Measurements from ENCODE around the gene USP11. TPM values are rescaled to one million over a fixed set of nuclear protein-coding genes. Genes with fewer than 3 reads are reported as not detected.

USP11 gene
- total RNA-seq, 1 donor from 2014 or later = 72.4 TPM

DNA sequence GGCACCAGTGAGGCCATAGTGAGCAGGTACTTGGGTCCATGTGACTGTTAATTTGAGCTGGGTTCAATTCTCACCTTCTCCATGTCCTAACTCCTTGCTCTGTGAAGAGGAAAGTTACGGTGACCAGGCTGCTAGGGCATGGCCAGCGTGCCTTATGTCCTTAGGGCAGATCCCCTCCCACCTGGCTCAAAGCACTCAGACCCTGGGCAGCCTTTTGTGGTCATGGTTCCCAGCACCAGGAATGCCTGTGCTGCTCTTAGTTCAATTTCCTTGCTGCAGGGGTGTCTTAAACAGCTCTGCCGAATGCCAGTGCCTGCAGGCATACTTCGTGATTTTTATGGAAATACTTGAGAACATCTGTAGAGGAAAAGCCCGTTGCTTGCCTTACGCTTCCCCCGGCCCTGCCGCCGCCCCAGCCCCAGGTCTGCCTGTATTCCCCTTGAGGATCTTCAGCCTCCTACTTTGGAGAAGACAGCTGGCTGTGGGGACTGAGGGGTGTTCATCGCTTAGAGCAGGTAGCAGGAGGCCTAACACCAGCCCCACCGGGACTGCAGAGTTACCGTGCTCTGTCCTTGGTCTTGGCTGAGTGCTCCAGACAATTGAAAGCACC is 17.4 kb upstream of the USP11 start:
- Histone ChIP-seq H3K9me3 (no peaks in the 10 kb centered on the region), H3K27ac (no peak overlapping the region), H3K36me3 (peaks cover 0 to 61% of the 10 kb centered on the region in 2 donors), H3K4me1 (peaks cover 27% of the 10 kb centered on the region), H3K4me3 (no peak overlapping the region), H3K27me3 (no peaks in the 10 kb centered on the region)
- DNase-seq (ENCODE audit: extremely low spot score in 2 of 2) = no peak
- intact Hi-C loops (cut with DNase I) = no loop called here
- TF ChIP-seq, protein P1, sequence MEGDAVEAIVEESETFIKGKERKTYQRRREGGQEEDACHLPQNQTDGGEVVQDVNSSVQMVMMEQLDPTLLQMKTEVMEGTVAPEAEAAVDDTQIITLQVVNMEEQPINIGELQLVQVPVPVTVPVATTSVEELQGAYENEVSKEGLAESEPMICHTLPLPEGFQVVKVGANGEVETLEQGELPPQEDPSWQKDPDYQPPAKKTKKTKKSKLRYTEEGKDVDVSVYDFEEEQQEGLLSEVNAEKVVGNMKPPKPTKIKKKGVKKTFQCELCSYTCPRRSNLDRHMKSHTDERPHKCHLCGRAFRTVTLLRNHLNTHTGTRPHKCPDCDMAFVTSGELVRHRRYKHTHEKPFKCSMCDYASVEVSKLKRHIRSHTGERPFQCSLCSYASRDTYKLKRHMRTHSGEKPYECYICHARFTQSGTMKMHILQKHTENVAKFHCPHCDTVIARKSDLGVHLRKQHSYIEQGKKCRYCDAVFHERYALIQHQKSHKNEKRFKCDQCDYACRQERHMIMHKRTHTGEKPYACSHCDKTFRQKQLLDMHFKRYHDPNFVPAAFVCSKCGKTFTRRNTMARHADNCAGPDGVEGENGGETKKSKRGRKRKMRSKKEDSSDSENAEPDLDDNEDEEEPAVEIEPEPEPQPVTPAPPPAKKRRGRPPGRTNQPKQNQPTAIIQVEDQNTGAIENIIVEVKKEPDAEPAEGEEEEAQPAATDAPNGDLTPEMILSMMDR (IDR thresholded peaks at IDR 0.05) = no peak
- TF ChIP-seq POLR2A (IDR thresholded peaks at IDR 0.05) (no peak), POLR2AphosphoS5 (IDR thresholded peaks at IDR 0.05; ENCODE audit: insufficient read depth in 1 of 2, low read depth in 1 of 2) (no peak)

DNA sequence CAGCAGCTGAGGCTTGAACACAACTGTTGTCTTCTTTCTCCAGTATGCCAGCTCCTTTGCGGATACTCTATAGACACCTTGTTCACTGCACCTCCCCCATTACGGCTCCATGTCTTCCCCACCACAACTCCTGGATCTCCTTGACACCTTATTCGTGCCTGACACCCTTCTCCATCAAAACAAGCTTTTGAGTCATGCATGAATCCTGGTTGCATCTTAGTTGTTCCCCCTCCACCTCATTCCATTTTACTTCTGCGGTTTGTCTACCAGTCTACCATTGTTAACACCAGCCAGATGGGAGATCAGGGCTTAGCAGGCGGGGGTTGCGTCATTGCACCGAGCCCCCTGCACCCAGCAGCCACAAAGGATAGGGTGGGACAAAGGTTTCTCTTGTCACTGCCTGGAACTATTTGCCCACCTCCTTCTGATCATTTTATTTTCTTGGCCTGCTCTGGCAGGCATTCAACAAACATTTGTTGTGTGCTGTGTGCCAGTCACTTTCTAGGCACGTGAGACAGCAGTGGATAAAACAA is 16.4 kb upstream of the USP11 start:
- DNase-seq (ENCODE audit: extremely low spot score in 2 of 2) = no peak

DNA sequence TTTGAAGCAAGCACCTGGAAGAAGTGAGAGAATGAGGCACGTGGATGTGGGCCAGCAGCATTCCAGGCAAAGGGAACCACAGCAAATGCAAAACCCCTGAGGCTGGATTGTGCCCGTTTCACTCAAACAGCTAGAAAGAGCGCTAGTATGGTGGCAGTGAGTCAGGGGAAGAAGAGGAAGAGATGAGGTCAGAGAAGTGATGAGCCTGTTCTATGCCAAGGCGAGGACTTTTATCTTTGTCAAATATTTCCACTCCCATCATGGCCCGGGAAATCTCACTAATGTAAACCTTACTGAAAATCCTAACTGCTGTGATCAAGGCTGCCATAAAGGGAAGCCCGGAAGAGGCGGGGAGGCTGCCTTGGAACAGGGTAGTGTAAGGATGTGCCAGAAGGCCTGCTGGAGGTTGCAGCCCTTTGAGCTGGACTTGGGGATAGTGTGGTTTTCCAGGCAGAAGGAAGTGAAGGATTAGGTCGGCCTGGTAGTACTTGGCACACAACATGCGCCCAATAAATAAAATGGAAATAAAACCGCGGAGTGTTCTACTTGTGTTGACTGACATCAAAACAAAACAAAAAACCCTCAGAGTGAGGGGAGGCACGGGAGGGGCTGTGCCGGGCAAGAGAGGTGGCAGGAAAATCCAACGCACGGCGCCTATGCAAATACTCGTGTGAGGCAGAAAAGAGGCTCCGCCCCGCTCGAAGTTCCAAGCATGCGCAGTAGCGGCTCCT is 15.5 kb upstream of the USP11 start:
- Histone ChIP-seq H3K9me3 (no peaks in the 10 kb centered on the region), H3K27me3 (no peaks in the 10 kb centered on the region), H3K27ac (peak overlapping the region; percentile 92), H3K4me3 (peak overlapping the region; percentile 71 to 93), H3K4me1 (peaks cover 34% of the 10 kb centered on the region), H3K36me3 (peaks cover 0 to 42% of the 10 kb centered on the region in 2 donors)
- intact Hi-C loops (cut with DNase I) = no loop called here
- TF ChIP-seq, protein P1 (IDR thresholded peaks at IDR 0.05) = no peak
- TF ChIP-seq POLR2AphosphoS5 (IDR thresholded peaks at IDR 0.05; ENCODE audit: insufficient read depth in 1 of 2, low read depth in 1 of 2) (peak; percentile 24 to 83), POLR2A (IDR thresholded peaks at IDR 0.05) (peak in 1 of 2 donors; percentile 57)
- peak in 1 of 2 donors; percentile 93 for DNase-seq (ENCODE audit: extremely low spot score in 2 of 2)

More for the DNA sequence above, 16.4 kb upstream of the USP11 start:
- Histone ChIP-seq H3K27ac (peak overlapping the region; percentile 92), H3K4me1 (peaks cover 34% of the 10 kb centered on the region), H3K9me3 (no peaks in the 10 kb centered on the region), H3K27me3 (no peaks in the 10 kb centered on the region), H3K4me3 (no peak overlapping the region), H3K36me3 (peaks cover 0 to 50% of the 10 kb centered on the region in 2 donors)
- TF ChIP-seq, protein P1 (IDR thresholded peaks at IDR 0.05) = no peak
- TF ChIP-seq POLR2A (IDR thresholded peaks at IDR 0.05) (no peak), POLR2AphosphoS5 (IDR thresholded peaks at IDR 0.05; ENCODE audit: insufficient read depth in 1 of 2, low read depth in 1 of 2) (no peak)
- intact Hi-C loops (cut with DNase I) = no loop called here

DNA sequence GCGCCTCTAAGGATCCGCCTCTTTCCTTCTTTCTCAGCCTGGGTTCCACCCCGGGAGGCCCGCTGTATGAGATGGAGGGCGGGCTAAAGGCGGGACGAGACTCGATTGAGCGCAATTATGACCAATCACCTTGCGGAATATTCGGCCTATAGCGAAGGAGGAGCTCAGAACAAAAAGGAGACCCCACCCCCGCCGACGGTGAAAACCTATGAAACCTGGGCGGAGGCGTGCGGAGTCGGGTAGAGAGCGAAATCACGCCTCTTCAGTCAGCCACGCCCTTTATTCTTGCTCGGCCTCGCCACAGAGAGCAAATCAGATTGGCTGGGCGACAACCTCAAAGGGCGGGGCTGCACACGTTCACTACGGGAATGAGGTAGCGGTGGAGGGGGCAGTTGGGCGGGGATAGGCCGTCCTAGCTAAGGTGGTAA is 14.9 kb upstream of the USP11 start:
- H3K36me3 ChIP-seq = peaks cover 0 to 36% of the 10 kb centered on the region in 2 donors
- H3K27ac ChIP-seq = peak overlapping the region; percentile 92
- peak overlapping the region; percentile 71 to 93 for H3K4me3 ChIP-seq
- intact Hi-C loops (cut with DNase I) = no loop called here
- peak in 1 of 2 donors; percentile 62 for TF ChIP-seq POLR2AphosphoS5 (IDR thresholded peaks at IDR 0.05; ENCODE audit: insufficient read depth in 1 of 2, low read depth in 1 of 2)
- TF ChIP-seq, protein P1 (IDR thresholded peaks at IDR 0.05) = no peak
- DNase-seq (ENCODE audit: extremely low spot score in 2 of 2) = peak in 1 of 2 donors; percentile 99
- H3K27me3 ChIP-seq = no peaks in the 10 kb centered on the region
- H3K4me1 ChIP-seq = peaks cover 34% of the 10 kb centered on the region
- no peaks in the 10 kb centered on the region for H3K9me3 ChIP-seq
